ENCODE results near the gene RNU7-1. TPM values are rescaled to one million over a fixed set of nuclear protein-coding genes. Genes with fewer than 3 reads are reported as not detected.

RNU7-1 gene
- polyA plus RNA-seq, 3 donors: 5.0 to 6.0 TPM; not detected in 1

- DNase-seq (ENCODE audit: low read depth in 3 of 3, low spot score in 2 of 3): no peak
Observed at GRCh38 chr12:6952121-6952862, 8.7 kb downstream of the RNU7-1 start.

- no peak for DNase-seq (ENCODE audit: low read depth in 3 of 3, low spot score in 2 of 3)
Observed at GRCh38 chr12:6952863-6953441, 9.3 kb downstream of the RNU7-1 start.

- no peak for DNase-seq (ENCODE audit: low read depth in 3 of 3, low spot score in 2 of 3)
Observed at GRCh38 chr12:6953442-6954315, 10.1 kb downstream of the RNU7-1 start.

GRCh38 chr12:6954316-6955107 lies 10.9 kb downstream of the RNU7-1 start:
- no peak for DNase-seq (ENCODE audit: low read depth in 3 of 3, low spot score in 2 of 3)

GRCh38 chr12:6955108-6956020 lies 11.7 kb downstream of the RNU7-1 start:
- DNase-seq (ENCODE audit: low read depth in 3 of 3, low spot score in 2 of 3): no peak

- no peak for DNase-seq (ENCODE audit: low read depth in 3 of 3, low spot score in 2 of 3)
Observed at GRCh38 chr12:6956021-6956727, 12.6 kb downstream of the RNU7-1 start.

GRCh38 chr12:6957151-6957701 lies 13.6 kb downstream of the RNU7-1 start:
- DNase-seq (ENCODE audit: low read depth in 3 of 3, low spot score in 2 of 3): no peak

GRCh38 chr12:6957741-6958608 lies 14.4 kb downstream of the RNU7-1 start:
- no peak for DNase-seq (ENCODE audit: low read depth in 3 of 3, low spot score in 2 of 3)

- no peak for DNase-seq (ENCODE audit: low read depth in 3 of 3, low spot score in 2 of 3)
Observed at GRCh38 chr12:6958609-6959057, 15.0 kb downstream of the RNU7-1 start.

GRCh38 chr12:6959058-6959804 lies 15.6 kb downstream of the RNU7-1 start:
- DNase-seq (ENCODE audit: low read depth in 3 of 3, low spot score in 2 of 3): no peak

GRCh38 chr12:6959805-6960592 lies 16.4 kb downstream of the RNU7-1 start:
- DNase-seq (ENCODE audit: low read depth in 3 of 3, low spot score in 2 of 3): no peak

- no peak for DNase-seq (ENCODE audit: low read depth in 3 of 3, low spot score in 2 of 3)
Observed at GRCh38 chr12:6960593-6961277, 17.1 kb downstream of the RNU7-1 start.

GRCh38 chr12:6961278-6961694 lies 17.7 kb downstream of the RNU7-1 start:
- DNase-seq (ENCODE audit: low read depth in 3 of 3, low spot score in 2 of 3): no peak

- DNase-seq (ENCODE audit: low read depth in 3 of 3, low spot score in 2 of 3): no peak
Observed at GRCh38 chr12:6961695-6962284, 18.2 kb downstream of the RNU7-1 start.

Data from right renal cortex interstitium (tissue), 3 donors.